ENCODE results near the gene CYP4F12. TPM values are rescaled to one million over a fixed set of nuclear protein-coding genes. Genes with fewer than 3 reads are reported as not detected.

Gene CYP4F12
- total and polyA plus RNA-seq, 2 donors (not counting 1 experiment from before 2014, with no cell fraction given): not detected

- peaks cover 0 to 35% (median 2%) of the 10 kb centered on the region in 4 experiments for H3K27me3 ChIP-seq (replicated peaks in 1 of 4; ENCODE audit: control extremely low read depth in 1 of 4, control insufficient read depth in 3 of 4, insufficient read depth in 4 of 4, low read length in 3 of 4)
- no peaks in the 10 kb centered on the region for H3K4me1 ChIP-seq (ENCODE audit: control insufficient read depth in 2 of 2, insufficient read depth in 2 of 2, low read length in 2 of 2)
- no peak overlapping the region for H3K4me2 ChIP-seq (replicated peaks; ENCODE audit: low read depth, low read length, poor library complexity, severe bottlenecking)
- intact Hi-C loops (cut with micrococcal nuclease): no loop called here
- Mint-ChIP-seq H3K27ac (no peak overlapping the region), H3K9me3 (ENCODE audit: insufficient read depth) (peaks cover 2% of the 10 kb centered on the region), H3K27me3 (peaks cover 57% of the 10 kb centered on the region), H3K4me1 (no peaks in the 10 kb centered on the region), H3K4me3 (no peak overlapping the region)
- ChIA-PET CTCF (no interaction called here), POLR2A (no interaction called here)
- TF ChIP-seq CTCF (IDR thresholded peaks at IDR 0.05) (no peak), EZH2 (IDR thresholded peaks at IDR 0.05; ENCODE audit: borderline replicate concordance, insufficient read depth, low read depth, low read length, poor library complexity, severe bottlenecking) (no peak)
- peaks cover 0 to 3% (median 0%) of the 10 kb centered on the region in 3 donors for H3K9me3 ChIP-seq (ENCODE audit: control extremely low read depth in 1 of 3, control insufficient read depth in 2 of 3, insufficient read depth in 1 of 3, low read length in 2 of 3)
- H4K20me1 ChIP-seq (ENCODE audit: control insufficient read depth, insufficient read depth, low read length, poor library complexity, severe bottlenecking): no peaks in the 10 kb centered on the region
- H3K9ac ChIP-seq (ENCODE audit: low read length): no peak overlapping the region
- H3K36me3 ChIP-seq (replicated peaks in 1 of 2; ENCODE audit: control extremely low read depth in 1 of 2, control insufficient read depth in 1 of 2, extremely low read depth in 1 of 2, insufficient read depth in 2 of 2, low read length in 1 of 2): no peaks in the 10 kb centered on the region
- H2AFZ ChIP-seq (ENCODE audit: insufficient read depth, low read depth, low read length, poor library complexity, severe bottlenecking): no peak overlapping the region
- no peak for DNase-seq
- 52% methylated on average over 5 of the region's 8 CpGs for WGBS (ENCODE audit: insufficient coverage)
- no peak overlapping the region for H3K4me3 ChIP-seq (ENCODE audit: control extremely low read depth in 1 of 5, extremely low read depth in 1 of 5, insufficient read depth in 1 of 5, low read depth in 2 of 5, low read length in 4 of 5)
- H3K27ac ChIP-seq (ENCODE audit: low read length in 2 of 2): no peak overlapping the region
- ATAC-seq (ENCODE audit: low read depth): no peak
- H3K79me2 ChIP-seq (ENCODE audit: control insufficient read depth, insufficient read depth, low read length): no peaks in the 10 kb centered on the region
Measured at GRCh38 chr19:15680478-15681322, 7.8 kb downstream of the CYP4F12 start.

- H3K27me3 ChIP-seq (replicated peaks in 1 of 4; ENCODE audit: control extremely low read depth in 1 of 4, control insufficient read depth in 3 of 4, insufficient read depth in 4 of 4, low read length in 3 of 4): peaks cover 0 to 42% (median 4%) of the 10 kb centered on the region in 4 experiments
- POLR2A ChIA-PET: no interaction called here
Measured at GRCh38 chr19:15683411-15683810, 10.5 kb downstream of the CYP4F12 start.

More at GRCh38 chr19:15683411-15683810, 10.5 kb downstream of the CYP4F12 start:
- Histone ChIP-seq H4K20me1 (ENCODE audit: control insufficient read depth, insufficient read depth, low read length, poor library complexity, severe bottlenecking) (no peaks in the 10 kb centered on the region), H3K9me3 (ENCODE audit: control extremely low read depth in 1 of 3, control insufficient read depth in 2 of 3, insufficient read depth in 1 of 3, low read length in 2 of 3) (peaks cover 0 to 3% (median 0%) of the 10 kb centered on the region in 3 donors), H3K9ac (ENCODE audit: low read length) (no peak overlapping the region), H2AFZ (ENCODE audit: insufficient read depth, low read depth, low read length, poor library complexity, severe bottlenecking) (no peak overlapping the region), H3K27ac (ENCODE audit: low read length in 2 of 2) (no peak overlapping the region), H3K4me1 (ENCODE audit: control insufficient read depth in 2 of 2, insufficient read depth in 2 of 2, low read length in 2 of 2) (no peaks in the 10 kb centered on the region), H3K79me2 (ENCODE audit: control insufficient read depth, insufficient read depth, low read length) (no peaks in the 10 kb centered on the region), H3K4me3 (ENCODE audit: control extremely low read depth in 1 of 5, extremely low read depth in 1 of 5, insufficient read depth in 1 of 5, low read depth in 2 of 5, low read length in 4 of 5) (no peak overlapping the region), H3K4me2 (replicated peaks; ENCODE audit: low read depth, low read length, poor library complexity, severe bottlenecking) (no peak overlapping the region), H3K36me3 (replicated peaks in 1 of 2; ENCODE audit: control extremely low read depth in 1 of 2, control insufficient read depth in 1 of 2, extremely low read depth in 1 of 2, insufficient read depth in 2 of 2, low read length in 1 of 2) (no peaks in the 10 kb centered on the region)
- Mint-ChIP-seq H3K27ac (no peak overlapping the region), H3K4me3 (no peak overlapping the region), H3K4me1 (no peaks in the 10 kb centered on the region), H3K27me3 (peaks cover 66% of the 10 kb centered on the region), H3K9me3 (ENCODE audit: insufficient read depth) (peaks cover 4% of the 10 kb centered on the region)
- 76% methylated on average over 10 of the region's 10 CpGs for WGBS (ENCODE audit: insufficient coverage)
- DNase-seq (no peak), ATAC-seq (ENCODE audit: low read depth) (no peak)
- no peak for TF ChIP-seq EZH2 (IDR thresholded peaks at IDR 0.05; ENCODE audit: borderline replicate concordance, insufficient read depth, low read depth, low read length, poor library complexity, severe bottlenecking)
- TF ChIP-seq CTCF (IDR thresholded peaks at IDR 0.05): no peak
- intact Hi-C loops (cut with micrococcal nuclease): no loop called here
- CTCF ChIA-PET: no interaction called here
